ENCODE data around the gene SLIT3. TPM values are rescaled to one million over a fixed set of nuclear protein-coding genes. Genes with fewer than 3 reads are reported as not detected.

SLIT3 gene
- total and polyA plus RNA-seq, 4 donors, result 4.6 to 48.5 (median 19.8) TPM

DNA sequence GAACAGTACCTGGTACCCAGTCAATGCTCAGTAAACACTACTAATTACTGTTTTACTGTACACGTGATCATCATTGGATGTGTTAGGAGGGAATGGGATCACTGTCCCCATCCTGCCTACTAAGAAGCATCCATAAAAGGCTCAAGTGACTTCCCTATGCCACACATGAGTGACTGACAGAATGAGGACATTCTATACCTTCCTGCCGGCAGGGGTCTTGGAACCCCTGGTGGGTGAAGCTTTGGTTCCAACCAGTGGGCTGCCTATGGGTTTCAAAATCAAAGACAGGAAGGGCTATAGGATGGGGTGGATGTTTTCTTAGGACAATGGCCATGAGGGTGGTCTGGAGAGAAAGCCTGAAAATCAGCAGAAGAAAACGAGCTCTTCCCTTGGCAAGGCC is 512.2 kb downstream of the SLIT3 start:
- DNase-seq (no peak), ATAC-seq (ENCODE audit: insufficient read depth, low FRiP score) (no peak)
- Histone ChIP-seq H3K27me3 (ENCODE audit: control insufficient read depth in 3 of 3, insufficient read depth in 3 of 3, low read length in 2 of 3) (peaks cover 0 to 37% (median 0%) of the 10 kb centered on the region in 3 donors), H3K4me3 (no peak overlapping the region), H3K9me3 (ENCODE audit: control insufficient read depth in 4 of 4, insufficient read depth in 3 of 4, low read length in 3 of 4) (peaks cover 0 to 2% (median 0%) of the 10 kb centered on the region in 4 donors), H3K9ac (ENCODE audit: insufficient read depth in 1 of 2, low read length in 2 of 2) (no peak overlapping the region), H3K36me3 (ENCODE audit: control insufficient read depth in 4 of 4, insufficient read depth in 4 of 4, low read length in 4 of 4) (peaks cover 0 to 18% (median 4%) of the 10 kb centered on the region in 4 donors), H3K27ac (ENCODE audit: low read depth in 1 of 2, low read length in 1 of 2) (no peak overlapping the region), H3K4me1 (ENCODE audit: control insufficient read depth in 5 of 5, insufficient read depth in 5 of 5, low read length in 5 of 5) (peaks cover 0 to 5% (median 0%) of the 10 kb centered on the region in 5 donors)
- WGBS, 2 donors, result 73 to 86% methylated on average over 3 of the region's 3 CpGs
- no peak for TF ChIP-seq CTCF (IDR thresholded peaks at IDR 0.05; ENCODE audit: control extremely low read depth, extremely low read depth)

DNA sequence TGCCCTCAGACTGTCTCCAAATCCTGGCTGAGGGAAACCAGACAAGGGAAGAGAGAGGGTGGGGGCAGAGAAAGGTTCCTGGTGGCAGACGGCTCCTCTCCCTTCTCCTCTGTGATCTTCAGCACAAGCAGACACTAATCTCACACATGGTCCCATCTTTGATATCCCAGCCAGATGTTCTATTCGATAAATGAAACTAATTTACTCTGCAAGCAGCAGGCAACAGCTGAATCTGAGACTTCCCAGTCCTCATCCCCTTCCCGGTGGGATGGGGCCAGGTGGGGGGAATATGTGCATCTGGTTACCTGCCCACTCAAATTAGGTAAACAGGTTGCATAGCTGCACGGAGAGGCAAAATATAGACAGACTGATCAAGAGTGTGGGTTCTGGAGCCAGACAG is 512.8 kb downstream of the SLIT3 start:
- no peak for TF ChIP-seq CTCF (IDR thresholded peaks at IDR 0.05; ENCODE audit: control extremely low read depth, extremely low read depth)
- peaks cover 0 to 31% (median 0%) of the 10 kb centered on the region in 3 donors for H3K27me3 ChIP-seq (ENCODE audit: control insufficient read depth in 3 of 3, insufficient read depth in 3 of 3, low read length in 2 of 3)
- H3K4me1 ChIP-seq (ENCODE audit: control insufficient read depth in 5 of 5, insufficient read depth in 5 of 5, low read length in 5 of 5), result no peaks in the 10 kb centered on the region
- H3K4me3 ChIP-seq, result no peak overlapping the region
- no peak overlapping the region for H3K27ac ChIP-seq (ENCODE audit: low read depth in 1 of 2, low read length in 1 of 2)
- peaks cover 0 to 18% (median 4%) of the 10 kb centered on the region in 4 donors for H3K36me3 ChIP-seq (ENCODE audit: control insufficient read depth in 4 of 4, insufficient read depth in 4 of 4, low read length in 4 of 4)
- no peak overlapping the region for H3K9ac ChIP-seq (ENCODE audit: insufficient read depth in 1 of 2, low read length in 2 of 2)
- 77 to 81% methylated on average over 4 of the region's 4 CpGs for WGBS, 2 donors
- ATAC-seq (ENCODE audit: insufficient read depth, low FRiP score) (no peak), DNase-seq (no peak)
- peaks cover 0 to 5% (median 0%) of the 10 kb centered on the region in 4 donors for H3K9me3 ChIP-seq (ENCODE audit: control insufficient read depth in 4 of 4, insufficient read depth in 3 of 4, low read length in 3 of 4)

GRCh38 chr5:168786147-168786546 is 514.8 kb downstream of the SLIT3 start:
- H3K9me3 ChIP-seq (ENCODE audit: control insufficient read depth in 4 of 4, insufficient read depth in 3 of 4, low read length in 3 of 4), result peaks cover 0 to 7% (median 0%) of the 10 kb centered on the region in 4 donors
- TF ChIP-seq CTCF (IDR thresholded peaks at IDR 0.05; ENCODE audit: control extremely low read depth, extremely low read depth), result no peak
- H3K27me3 ChIP-seq (ENCODE audit: control insufficient read depth in 3 of 3, insufficient read depth in 3 of 3, low read length in 2 of 3), result peaks cover 0 to 28% (median 0%) of the 10 kb centered on the region in 3 donors
- ATAC-seq (ENCODE audit: insufficient read depth, low FRiP score) (no peak), DNase-seq (no peak)
- no peak overlapping the region for H3K27ac ChIP-seq (ENCODE audit: low read depth in 1 of 2, low read length in 1 of 2)
- no peak overlapping the region for H3K4me3 ChIP-seq
- H3K4me1 ChIP-seq (ENCODE audit: control insufficient read depth in 5 of 5, insufficient read depth in 5 of 5, low read length in 5 of 5), result no peaks in the 10 kb centered on the region
- 78 to 80% methylated on average over 3 of the region's 3 CpGs for WGBS, 2 donors
- H3K9ac ChIP-seq (ENCODE audit: insufficient read depth in 1 of 2, low read length in 2 of 2), result no peak overlapping the region
- H3K36me3 ChIP-seq (ENCODE audit: control insufficient read depth in 4 of 4, insufficient read depth in 4 of 4, low read length in 4 of 4), result peaks cover 0 to 18% (median 4%) of the 10 kb centered on the region in 4 donors

DNA sequence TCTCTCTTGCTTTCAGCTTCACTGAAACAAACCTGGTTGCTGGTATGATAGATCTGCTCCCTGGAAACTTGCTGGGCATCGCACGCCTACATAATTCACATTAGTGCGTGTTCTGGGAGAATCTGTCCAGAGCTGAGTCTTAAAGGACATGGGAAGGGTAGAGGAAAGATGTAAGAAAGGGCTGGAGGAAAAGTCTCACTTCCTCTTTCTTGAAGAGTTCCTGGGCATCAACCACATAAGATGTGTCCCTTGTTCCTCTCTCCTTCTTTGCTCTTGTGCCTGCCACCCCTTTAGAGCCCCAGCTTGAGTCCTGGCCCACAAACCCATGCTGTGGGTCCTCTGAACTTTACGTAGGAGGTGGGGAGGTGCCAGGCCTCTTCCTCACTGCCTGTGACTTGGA is 516.5 kb downstream of the SLIT3 start:
- no peak overlapping the region for H3K9ac ChIP-seq (ENCODE audit: insufficient read depth in 1 of 2, low read length in 2 of 2)
- no peaks in the 10 kb centered on the region for H3K4me1 ChIP-seq (ENCODE audit: control insufficient read depth in 5 of 5, insufficient read depth in 5 of 5, low read length in 5 of 5)
- peaks cover 0 to 18% (median 3%) of the 10 kb centered on the region in 4 donors for H3K36me3 ChIP-seq (ENCODE audit: control insufficient read depth in 4 of 4, insufficient read depth in 4 of 4, low read length in 4 of 4)
- WGBS, 2 donors, result 82 to 93% methylated on average over 4 of the region's 4 CpGs
- no peak for TF ChIP-seq CTCF (IDR thresholded peaks at IDR 0.05; ENCODE audit: control extremely low read depth, extremely low read depth)
- peaks cover 0 to 7% (median 0%) of the 10 kb centered on the region in 4 donors for H3K9me3 ChIP-seq (ENCODE audit: control insufficient read depth in 4 of 4, insufficient read depth in 3 of 4, low read length in 3 of 4)
- H3K27me3 ChIP-seq (ENCODE audit: control insufficient read depth in 3 of 3, insufficient read depth in 3 of 3, low read length in 2 of 3), result peaks cover 0 to 24% (median 0%) of the 10 kb centered on the region in 3 donors
- ATAC-seq (ENCODE audit: insufficient read depth, low FRiP score) (no peak), DNase-seq (no peak)
- H3K27ac ChIP-seq (ENCODE audit: low read depth in 1 of 2, low read length in 1 of 2), result no peak overlapping the region
- no peak overlapping the region for H3K4me3 ChIP-seq
